Thyroid gland (tissue), 4 donors: ENCODE measurements around the gene ELOVL3.

Source experiments
- CTCF ChIP-seq, 6 experiments: fragments of 200-600 bp in 3 of 6; fragments of 450-650 bp in 3 of 6; sonication (generic) in 3 of 6; IDR thresholded peaks; one replicate each; pipeline ENCODE4 v1.5.1; 2016 to 2019; ENCODE audit warnings: antibody characterized with exemption in 6 of 6, mild to moderate bottlenecking in 2 of 6, inconsistent platforms in 1 of 6, moderate library complexity in 1 of 6
- POLR2A ChIP-seq, 2 donors: fragments of 450-650 bp; IDR thresholded peaks; one replicate each; pipeline ENCODE4 v1.6.1; 2017; ENCODE audit warnings: antibody characterized with exemption in 2 of 2, mild to moderate bottlenecking in 2 of 2, moderate library complexity in 1 of 2

GRCh38 chr10:102267748-102268147 is 41.6 kb downstream of the ELOVL3 start:
- TF ChIP-seq CTCF (IDR thresholded peaks at IDR 0.05), result no peak
- no peak for TF ChIP-seq POLR2A (IDR thresholded peaks at IDR 0.05)
